OCI-LY3 (cell line): ENCODE measurements around the gene GPC3.

Source experiments
- EZH2phosphoT487 ChIP-seq: fragments of 200-600 bp; shearing (Covaris generic); IDR thresholded peaks from 2 replicates; pipeline ENCODE4 v1.6.1; 2018; ENCODE audit warnings: antibody characterized with exemption, mixed run types, low read depth
- TF ChIP-seq, protein P1 (sequence below): fragments of 200-600, 300-600 bp; sonication (generic); IDR thresholded peaks from 2 replicates; pipeline ENCODE4 v1.5.1; 2014; ENCODE audit warnings: antibody characterized with exemption, low read length, low read depth

DNA sequence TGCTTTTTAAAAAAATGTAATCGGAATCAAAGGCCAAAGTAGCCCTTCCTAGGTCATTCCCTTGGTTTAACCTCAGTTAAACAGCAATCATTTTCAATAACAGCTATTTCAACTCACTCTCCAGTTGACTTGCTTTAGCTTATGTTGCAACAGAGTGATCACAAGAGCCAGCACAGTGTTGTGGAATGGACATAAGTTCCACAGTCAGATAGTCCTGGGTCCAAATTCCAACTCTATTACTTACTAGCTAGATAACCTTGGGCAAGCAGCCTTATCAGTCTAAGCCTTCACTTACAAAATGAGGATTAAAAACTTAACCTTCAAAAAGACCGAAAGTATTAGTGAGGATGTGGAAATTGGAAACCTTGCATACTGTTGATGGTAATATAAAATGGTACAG, 9.2 kb upstream of the GPC3 start:
- TF ChIP-seq EZH2phosphoT487 = no peak
- TF ChIP-seq, protein P1, sequence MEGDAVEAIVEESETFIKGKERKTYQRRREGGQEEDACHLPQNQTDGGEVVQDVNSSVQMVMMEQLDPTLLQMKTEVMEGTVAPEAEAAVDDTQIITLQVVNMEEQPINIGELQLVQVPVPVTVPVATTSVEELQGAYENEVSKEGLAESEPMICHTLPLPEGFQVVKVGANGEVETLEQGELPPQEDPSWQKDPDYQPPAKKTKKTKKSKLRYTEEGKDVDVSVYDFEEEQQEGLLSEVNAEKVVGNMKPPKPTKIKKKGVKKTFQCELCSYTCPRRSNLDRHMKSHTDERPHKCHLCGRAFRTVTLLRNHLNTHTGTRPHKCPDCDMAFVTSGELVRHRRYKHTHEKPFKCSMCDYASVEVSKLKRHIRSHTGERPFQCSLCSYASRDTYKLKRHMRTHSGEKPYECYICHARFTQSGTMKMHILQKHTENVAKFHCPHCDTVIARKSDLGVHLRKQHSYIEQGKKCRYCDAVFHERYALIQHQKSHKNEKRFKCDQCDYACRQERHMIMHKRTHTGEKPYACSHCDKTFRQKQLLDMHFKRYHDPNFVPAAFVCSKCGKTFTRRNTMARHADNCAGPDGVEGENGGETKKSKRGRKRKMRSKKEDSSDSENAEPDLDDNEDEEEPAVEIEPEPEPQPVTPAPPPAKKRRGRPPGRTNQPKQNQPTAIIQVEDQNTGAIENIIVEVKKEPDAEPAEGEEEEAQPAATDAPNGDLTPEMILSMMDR = no peak
